GM18907 (cell line): ENCODE measurements around the gene VAMP5.
"Not testable (repeated sequence)": the region's sequence is repeated elsewhere in the genome, so short reads cannot be mapped to it uniquely, and the experiment has no call there.

Source experiments
- ATAC-seq: cut with Tn5 transposase; IDR thresholded peaks from one replicate; pipeline ENCODE4 v1.9.1; 2021; ENCODE audit warnings: mild to moderate bottlenecking, moderate library complexity; ENCODE audit not compliant: unreplicated experiment

Gene VAMP5

DNA sequence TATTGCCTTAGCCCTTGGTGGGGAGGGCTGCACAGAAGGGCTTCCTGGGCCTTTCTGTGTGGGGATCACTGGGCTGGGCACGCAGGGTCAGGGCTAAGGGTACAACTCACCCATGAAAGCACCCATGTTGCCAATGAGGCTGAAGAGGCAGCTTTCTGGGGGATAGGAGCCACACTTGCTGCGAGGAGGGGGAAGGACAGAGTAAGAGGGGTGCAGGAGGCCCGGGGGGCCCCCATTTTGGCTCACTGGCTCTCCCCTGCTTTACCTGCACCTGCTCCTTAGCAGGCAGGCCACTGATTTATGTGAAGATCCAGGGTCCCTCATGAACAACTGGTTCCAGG, 16.0 kb downstream of the VAMP5 start:
- no peak for ATAC-seq

DNA sequence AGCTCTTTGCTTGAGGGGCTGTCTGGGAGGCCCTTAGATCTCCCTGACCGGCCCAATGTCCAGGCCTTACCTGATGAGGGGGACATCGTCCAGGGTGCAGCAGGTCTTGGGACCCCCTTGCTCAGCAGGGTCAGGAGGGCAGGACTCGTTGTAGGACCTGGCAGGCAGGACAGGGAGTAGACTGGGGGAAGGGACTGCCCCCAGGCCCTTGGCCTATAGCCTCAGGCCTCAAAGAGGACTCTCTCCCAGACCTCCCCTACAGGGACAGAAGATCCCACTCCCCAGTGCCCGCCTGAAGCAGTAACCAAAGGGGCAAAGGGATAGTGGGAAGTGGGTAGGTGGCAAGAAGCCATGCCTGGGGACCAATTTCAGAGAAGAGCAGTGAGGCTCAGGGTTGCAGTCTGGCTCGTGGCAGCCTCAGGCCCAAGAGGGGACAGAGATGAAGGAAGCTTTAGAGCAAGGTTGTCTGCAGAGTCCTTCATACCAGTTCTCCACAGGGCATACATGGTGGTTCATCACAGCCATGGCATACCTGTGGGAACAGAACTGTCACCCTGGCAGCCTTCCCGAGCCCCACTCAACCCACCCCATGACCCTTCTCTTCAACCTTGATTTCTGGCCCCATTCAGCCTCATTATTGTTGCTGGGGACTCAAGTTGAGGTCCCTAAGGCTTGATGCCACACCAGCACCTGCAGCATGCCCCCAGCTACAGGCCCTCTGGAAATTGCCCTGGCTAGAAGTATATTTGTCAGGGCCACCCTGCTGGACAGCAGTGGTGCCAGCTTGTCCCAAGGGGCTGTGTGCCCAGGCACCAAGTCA, 16.9 kb downstream of the VAMP5 start:
- ATAC-seq: no peak

GRCh38 chr2:85601771-85602475, 17.7 kb downstream of the VAMP5 start:
- peak; percentile 42 for ATAC-seq

GRCh38 chr2:85602476-85603234, 18.4 kb downstream of the VAMP5 start, which contains the start of gene TMEM150A:
TMEM150A (minus strand) TSS chr2:85602698; CDS start chr2:85601948, 750 bp downstream.
- peak; percentile 92 for ATAC-seq

GRCh38 chr2:85604133-85604444, 19.9 kb downstream of the VAMP5 start:
- ATAC-seq: not testable (repeated sequence)

- no peak for ATAC-seq
Observed at GRCh38 chr2:85604568-85605339, 20.5 kb downstream of the VAMP5 start.

- no peak for ATAC-seq
Observed at GRCh38 chr2:85605406-85606115, 21.3 kb downstream of the VAMP5 start.

GRCh38 chr2:85606116-85606455, 21.9 kb downstream of the VAMP5 start:
- ATAC-seq: no peak

GRCh38 chr2:85607268-85608215, 23.3 kb downstream of the VAMP5 start:
- no peak for ATAC-seq

- no peak for ATAC-seq
Observed at GRCh38 chr2:85611217-85611704, 27.0 kb downstream of the VAMP5 start.

- peak; percentile 76 for ATAC-seq
Observed at GRCh38 chr2:85611705-85612587, 27.7 kb downstream of the VAMP5 start, which contains the start of gene C2orf68. C2orf68 (minus strand) TSS chr2:85612066; CDS start chr2:85611984, 82 bp downstream.

DNA sequence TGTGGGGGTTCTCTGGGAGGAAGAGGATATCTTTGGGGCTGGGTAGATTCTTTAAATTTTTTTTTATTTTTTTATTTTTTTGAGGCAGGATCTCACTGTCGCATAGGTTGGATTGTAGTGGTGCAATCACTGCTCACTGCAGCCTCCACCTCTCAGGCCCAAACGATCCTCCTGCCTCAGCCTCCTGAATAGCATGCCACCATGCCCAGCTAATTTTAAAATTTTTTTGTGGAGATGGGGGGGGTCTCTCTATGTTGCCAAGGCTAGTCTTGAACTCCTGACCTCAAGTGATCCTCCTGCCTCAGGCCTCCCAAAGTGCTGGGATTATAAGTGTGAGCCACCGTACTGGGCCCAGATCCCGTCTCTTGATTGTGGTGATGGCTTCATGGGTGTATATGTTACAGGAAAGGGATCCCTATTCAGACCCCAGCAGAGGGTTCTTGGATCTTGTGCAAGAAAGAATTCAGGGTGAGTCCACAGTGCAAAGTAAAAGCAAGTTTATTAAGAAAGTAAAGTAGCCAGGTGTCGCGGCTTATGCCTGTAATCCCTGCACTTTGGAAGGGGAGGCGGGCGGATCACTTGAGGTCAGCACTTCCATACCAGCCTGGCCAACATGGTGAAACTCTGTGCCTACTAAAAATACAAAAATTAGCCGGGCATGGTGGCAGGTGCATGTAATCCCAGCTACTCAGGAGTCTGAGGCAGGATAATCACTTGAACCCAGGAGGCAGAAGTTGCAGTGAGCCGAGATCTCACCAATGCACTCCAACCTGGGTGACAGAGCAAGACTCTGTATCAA, 29.7 kb downstream of the VAMP5 start:
- ATAC-seq: no peak

DNA sequence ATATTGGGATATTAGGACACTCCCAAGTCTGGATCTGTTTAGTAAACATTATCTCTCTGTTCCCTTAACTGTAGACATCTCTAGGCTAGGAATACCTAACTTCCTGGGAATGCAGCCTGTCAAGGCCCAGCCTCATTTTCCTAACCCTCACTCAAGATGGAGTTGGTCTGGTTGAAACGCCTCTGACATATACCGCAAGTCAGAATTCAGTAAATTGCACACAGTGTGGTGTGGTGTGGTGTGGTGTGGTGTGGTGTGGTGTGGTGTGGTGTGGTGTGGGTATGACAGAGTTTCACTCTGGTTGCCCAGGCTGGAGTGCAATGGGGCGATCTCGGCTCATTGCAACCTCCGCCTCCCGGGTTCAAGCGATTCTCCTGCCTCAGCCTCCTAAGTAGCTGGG, 30.5 kb downstream of the VAMP5 start:
- ATAC-seq: not testable (repeated sequence)

DNA sequence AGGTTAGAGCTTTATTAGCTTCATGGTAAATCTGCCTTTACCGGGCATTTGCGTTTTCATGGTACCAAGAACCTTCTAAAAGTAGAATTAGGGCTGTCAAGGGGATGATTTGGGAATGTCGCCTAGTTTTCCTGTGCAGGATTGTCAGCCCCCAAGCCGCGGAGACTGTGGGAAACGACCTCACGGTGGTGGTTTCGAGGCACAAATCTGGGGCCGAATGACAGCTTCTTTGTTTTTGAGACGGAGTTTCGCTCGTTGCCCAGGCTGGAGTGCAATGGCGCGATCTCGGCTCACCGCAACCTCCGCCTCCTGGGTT, 31.1 kb downstream of the VAMP5 start:
- ATAC-seq: no peak

DNA sequence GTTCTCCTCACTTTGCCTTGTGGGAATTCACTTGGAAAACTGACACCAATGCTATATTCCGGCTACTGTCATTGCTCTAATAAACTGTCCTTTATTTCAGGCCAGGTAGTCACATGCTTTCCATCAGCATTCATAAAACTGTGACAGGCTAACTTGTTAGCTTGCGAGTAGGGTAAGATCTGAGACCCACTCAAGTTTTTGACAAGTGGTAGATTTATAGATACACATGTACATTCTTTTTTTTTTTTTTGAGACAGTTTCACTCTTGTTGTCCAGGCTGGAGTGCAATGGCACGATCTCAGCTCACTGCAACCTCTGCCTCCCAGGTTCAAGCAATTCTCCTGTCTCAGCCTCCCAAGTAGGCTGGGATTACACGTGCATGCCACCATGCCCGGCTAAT, 33.5 kb downstream of the VAMP5 start:
- ATAC-seq: not testable (repeated sequence)

- no peak for ATAC-seq
Observed at GRCh38 chr2:85619617-85620016, 35.4 kb downstream of the VAMP5 start.

DNA sequence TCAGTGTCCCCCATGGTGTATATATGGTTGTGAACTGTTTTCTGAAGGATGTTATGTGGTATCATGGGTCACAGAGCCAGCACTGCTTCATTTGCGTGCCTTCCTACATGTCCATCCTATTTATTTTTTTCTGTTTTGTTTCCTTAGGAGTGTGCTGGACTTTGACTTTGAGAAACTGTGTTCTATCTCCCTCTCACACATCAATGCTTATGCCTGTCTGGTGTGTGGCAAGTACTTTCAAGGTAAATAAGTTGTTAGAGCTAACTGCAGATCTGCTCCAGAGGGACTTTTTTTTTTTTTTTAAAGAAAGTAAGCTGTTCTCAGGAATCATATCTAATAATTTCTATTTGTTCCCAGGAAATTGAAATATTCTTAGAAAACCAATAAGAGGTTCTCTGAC, 37.1 kb downstream of the VAMP5 start:
- ATAC-seq: no peak
